Activated CD4-positive, alpha-beta T cell treated with anti-CD3 and anti-CD28 coated beads for 24 hours (primary cell): ENCODE measurements around the gene SMAD3.

ENCODE experiments used
- DNase-seq, 2 donors: peaks; one replicate each; pipeline ENCODE4 v3.0.0-alpha.2; 2020; ENCODE audit warnings: low read depth in 2 of 2

The SMAD3 gene

DNA sequence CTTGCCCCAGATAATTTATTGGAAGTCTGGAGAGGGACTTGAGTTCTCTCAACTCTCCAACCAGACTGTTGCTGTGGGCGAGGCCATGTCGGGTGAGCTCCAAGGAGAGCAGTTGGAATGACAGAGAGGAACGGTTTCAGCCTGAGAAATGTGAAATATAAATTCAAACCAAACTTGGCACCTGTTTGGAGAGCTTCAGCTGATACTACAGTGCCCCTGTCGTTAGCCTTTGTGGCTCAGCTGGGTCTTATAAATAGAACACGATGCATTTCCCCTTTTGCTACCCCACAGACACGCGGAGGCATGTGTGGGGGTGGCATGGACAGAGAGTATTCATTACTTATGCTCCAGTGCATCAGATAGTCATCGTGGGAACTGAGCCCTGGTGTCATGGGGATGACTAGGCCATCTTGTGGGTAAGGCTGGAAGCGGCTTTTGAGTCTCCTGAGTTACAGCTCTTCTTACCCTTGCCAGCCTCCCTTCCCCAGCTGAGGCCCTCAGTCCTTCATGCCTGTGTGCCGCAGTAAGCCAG is 15.6 kb downstream of the SMAD3 start:
- DNase-seq: peak in 1 of 2 donors; percentile 46

DNA sequence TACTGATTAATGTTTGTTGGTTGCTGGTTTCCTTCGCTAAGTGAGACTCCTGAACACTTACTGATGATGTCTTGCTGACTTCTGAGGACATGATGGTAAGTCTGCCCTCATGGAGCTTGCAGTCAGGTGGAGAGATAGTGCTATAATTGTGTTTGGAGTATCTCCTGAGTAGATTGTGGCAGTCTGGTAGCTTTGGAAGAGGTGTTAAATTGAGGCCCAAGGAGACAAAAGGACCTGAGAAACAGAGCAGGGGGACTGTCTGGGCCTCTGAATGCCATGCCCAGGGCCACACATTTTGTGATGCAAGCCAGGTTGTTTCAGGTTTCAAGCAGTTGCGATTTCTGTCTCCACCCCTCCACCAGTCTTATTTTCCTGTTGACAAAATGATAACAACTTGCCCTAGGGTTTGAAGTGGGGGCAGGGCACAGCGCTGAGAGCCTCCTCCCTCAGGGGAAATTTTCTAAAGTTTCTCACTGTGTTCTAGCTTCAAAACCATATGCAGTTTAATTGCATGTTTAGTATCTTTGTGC is 16.7 kb downstream of the SMAD3 start:
- DNase-seq: peak in 1 of 2 donors; percentile 53

GRCh38 chr15:67083135-67083762 is 17.8 kb downstream of the SMAD3 start:
- DNase-seq: no peak

DNA sequence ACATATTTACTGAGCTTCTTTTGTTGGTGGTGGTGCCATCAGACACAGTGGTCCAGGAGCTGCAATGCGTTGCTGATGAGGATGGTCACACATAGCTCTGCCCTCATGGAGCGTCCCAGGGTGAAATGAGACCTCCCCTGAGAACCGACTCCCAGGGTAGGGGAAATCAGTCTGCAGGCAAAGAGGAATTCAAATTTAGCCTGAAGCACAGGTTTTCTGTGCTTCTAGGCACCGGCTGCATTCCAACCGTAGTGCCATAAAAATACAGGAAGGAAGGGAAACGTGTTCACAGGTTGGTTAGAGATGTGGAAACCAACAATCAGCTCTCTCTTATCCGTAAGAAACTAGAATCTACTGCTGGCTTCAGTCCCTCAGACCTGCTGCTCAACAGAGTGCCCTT is 19.2 kb downstream of the SMAD3 start:
- no peak for DNase-seq

- DNase-seq: peak in 1 of 2 donors; percentile 47
These were observed 19.9 kb downstream of the SMAD3 start for GRCh38 chr15:67085237-67085817.

GRCh38 chr15:67085818-67086636 is 20.6 kb downstream of the SMAD3 start:
- no peak for DNase-seq

- DNase-seq: no peak
These were observed 21.2 kb downstream of the SMAD3 start for GRCh38 chr15:67086637-67086914.

GRCh38 chr15:67087507-67088172 is 22.2 kb downstream of the SMAD3 start:
- no peak for DNase-seq

- DNase-seq: no peak
These were observed 24.1 kb downstream of the SMAD3 start for GRCh38 chr15:67089217-67090193.

GRCh38 chr15:67090297-67091070 is 25.1 kb downstream of the SMAD3 start:
- no peak for DNase-seq

GRCh38 chr15:67091071-67091979 is 25.9 kb downstream of the SMAD3 start:
- peak in 1 of 2 donors; percentile 46 for DNase-seq

- DNase-seq: no peak
These were observed 26.7 kb downstream of the SMAD3 start for GRCh38 chr15:67091980-67092677.

- DNase-seq: no peak
These were observed 27.5 kb downstream of the SMAD3 start for GRCh38 chr15:67092752-67093503.

- no peak for DNase-seq
These were observed 28.1 kb downstream of the SMAD3 start for GRCh38 chr15:67093504-67093862.

DNA sequence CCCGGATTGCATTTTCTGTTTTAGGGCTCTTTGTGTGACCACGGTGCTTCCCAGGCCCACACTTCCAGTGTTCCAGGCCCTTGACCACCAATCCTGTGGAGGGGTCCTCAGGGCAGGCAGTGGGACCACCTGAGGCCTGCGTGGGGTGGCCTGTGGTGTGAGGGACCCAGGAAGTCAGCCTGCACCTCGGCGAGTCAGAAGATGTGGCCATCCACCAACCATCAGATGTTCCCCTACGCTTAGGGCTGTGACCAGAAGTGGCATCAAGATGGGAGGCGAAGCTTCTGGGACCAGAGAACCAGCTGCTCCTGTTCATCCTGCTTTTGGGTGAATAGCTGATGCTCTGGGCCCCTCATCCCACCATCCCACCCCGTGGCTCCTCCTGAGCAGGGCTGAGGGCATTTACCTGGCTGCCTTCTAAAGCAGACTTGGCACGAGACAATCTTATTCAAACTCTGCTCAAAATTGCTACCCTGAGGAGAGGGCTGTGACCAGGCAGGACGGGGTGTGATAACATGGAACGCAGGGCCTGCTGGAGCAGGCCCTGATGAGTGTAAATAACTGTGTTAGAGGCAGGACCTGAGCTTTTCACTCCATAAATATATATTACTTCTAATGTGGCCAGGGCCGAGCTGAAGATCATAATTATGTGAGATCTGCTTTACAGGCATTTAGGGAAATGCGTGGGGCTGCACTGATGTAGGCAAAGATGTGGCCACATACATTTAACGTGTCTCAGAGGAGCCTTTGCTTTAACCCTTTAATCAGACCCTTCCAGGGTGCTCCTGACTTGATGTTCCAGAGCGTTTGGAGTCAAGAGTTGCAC is 28.8 kb downstream of the SMAD3 start:
- DNase-seq: no peak

DNA sequence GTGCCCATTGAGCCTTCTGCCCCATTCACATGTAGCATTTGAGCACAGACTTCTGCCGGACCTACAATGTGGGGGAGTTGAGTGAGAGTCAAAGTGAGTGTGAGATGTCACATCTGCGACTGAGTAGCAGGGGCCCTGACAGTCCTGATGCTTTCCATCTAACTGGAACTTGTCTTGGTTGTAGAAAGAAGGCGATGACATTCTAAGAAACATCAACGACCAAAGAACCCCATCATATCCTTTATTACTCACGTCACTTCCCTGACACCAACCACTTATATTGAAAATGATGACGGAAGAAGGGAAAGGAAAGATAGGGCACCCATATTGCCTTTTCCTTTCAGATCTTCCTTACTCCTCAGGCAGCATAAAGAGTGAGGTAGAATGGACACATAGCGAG is 30.5 kb downstream of the SMAD3 start:
- no peak for DNase-seq
